Neural progenitor cell (in vitro differentiated cells): ENCODE measurements around the gene KRT1. TPM values are rescaled to one million over a fixed set of nuclear protein-coding genes. Genes with fewer than 3 reads are reported as not detected.

Experiments used
- DNase-seq: peaks from one replicate; pipeline ENCODE4 v3.0.0-alpha.2; 2016; ENCODE audit warnings: low spot score
- H2AFZ ChIP-seq: fragments of 200-600 bp; sonication (generic); replicated peaks from 2 replicates; pipeline ENCODE4 v1.6.1; 2016; ENCODE audit warnings: antibody characterized with exemption
- H3F3A ChIP-seq: fragments of 200-600 bp; sonication (generic); 2 replicates; pipeline ENCODE4 v1.6.1; 2016; ENCODE audit warnings: antibody characterized with exemption, low read depth
- H3K27ac ChIP-seq: fragments of 200-600 bp; sonication (generic); 2 replicates; pipeline ENCODE4 v1.5.1; 2016; ENCODE audit warnings: mild to moderate bottlenecking
- H3K27me3 ChIP-seq: fragments of 200-600 bp; sonication (generic); 2 replicates; pipeline ENCODE4 v1.6.1; 2016; ENCODE audit warnings: mild to moderate bottlenecking, moderate library complexity
- H3K36me3 ChIP-seq: fragments of 200-600 bp; sonication (generic); 2 replicates; pipeline ENCODE4 v1.5.1; 2016
- H3K4me1 ChIP-seq: fragments of 200-600 bp; sonication (generic); 2 replicates; pipeline ENCODE4 v1.6.1; 2016; ENCODE audit warnings: mixed run types
- H3K4me2 ChIP-seq: fragments of 200-600 bp; sonication (generic); 2 replicates; pipeline ENCODE4 v1.6.1; 2016
- H3K4me3 ChIP-seq: fragments of 200-600 bp; sonication (generic); 2 replicates; pipeline ENCODE4 v1.5.1; 2016
- H3K79me2 ChIP-seq: fragments of 200-600 bp; sonication (generic); 2 replicates; pipeline ENCODE4 v1.6.1; 2016; ENCODE audit warnings: low read depth
- H3K9ac ChIP-seq: fragments of 200-600 bp; sonication (generic); 2 replicates; pipeline ENCODE4 v1.6.1; 2016
- H3K9me3 ChIP-seq: fragments of 200-600 bp; sonication (generic); 2 replicates; pipeline ENCODE4 v1.5.1; 2016; ENCODE audit warnings: low read depth
- H4K20me1 ChIP-seq: fragments of 200-600 bp; sonication (generic); 2 replicates; pipeline ENCODE4 v1.6.1; 2016; ENCODE audit warnings: low read depth
- H3K27ac Mint-ChIP-seq: 3 replicates; pipeline ENCODE4 v1.8.0; 2021; ENCODE audit warnings: mixed read lengths
- H3K27me3 Mint-ChIP-seq: 2 replicates; pipeline ENCODE4 v1.8.0; 2022; ENCODE audit warnings: low read depth, mild to moderate bottlenecking, inconsistent platforms, moderate library complexity, mixed read lengths; ENCODE audit not compliant: insufficient read depth
- H3K36me3 Mint-ChIP-seq: 3 replicates; pipeline ENCODE4 v1.8.0; 2021; ENCODE audit warnings: mixed read lengths
- H3K4me1 Mint-ChIP-seq: 3 replicates; pipeline ENCODE4 v1.8.0; 2021; ENCODE audit warnings: mixed read lengths
- H3K4me3 Mint-ChIP-seq: 3 replicates; pipeline ENCODE4 v1.8.0; 2021; ENCODE audit warnings: mild to moderate bottlenecking, moderate library complexity, mixed read lengths
- H3K9me3 Mint-ChIP-seq: 3 replicates; pipeline ENCODE4 v1.8.0; 2020; ENCODE audit warnings: mixed read lengths
- CTCF ChIP-seq: fragments of 200-600 bp; sonication (generic); IDR thresholded peaks from 2 replicates; pipeline ENCODE4 v1.5.1; 2017; ENCODE audit warnings: antibody characterized with exemption, mild to moderate bottlenecking
- EZH2 ChIP-seq: fragments of 200-600 bp; sonication (generic); IDR thresholded peaks from 2 replicates; pipeline ENCODE4 v1.6.1; 2017; ENCODE audit warnings: antibody characterized with exemption, mild to moderate bottlenecking, moderate library complexity
- EZH2phosphoT487 ChIP-seq: fragments of 200-600 bp; sonication (generic); IDR thresholded peaks from 2 replicates; pipeline ENCODE4 v1.6.1; 2017; ENCODE audit warnings: antibody characterized with exemption
- total RNA-seq: library from RNA; depleted of rRNA; stranded (reverse); fragments of >200 nt; gene quantifications from 2 replicates; pipeline ENCODE4 v1.2.3, GENCODE V29; 2015; ENCODE audit warnings: low replicate concordance

Gene KRT1
- total RNA-seq, 1 donor from 2014 or later: not detected

GRCh38 chr12:52702338-52702737 is 22.1 kb upstream of the KRT1 start:
- TF ChIP-seq EZH2phosphoT487 (no peak), EZH2 (no peak), CTCF (no peak)
- H4K20me1 ChIP-seq: no peaks in the 10 kb centered on the region
- Mint-ChIP-seq H3K36me3 (no peaks in the 10 kb centered on the region), H3K27me3 (peaks cover 12% of the 10 kb centered on the region), H3K9me3 (no peaks in the 10 kb centered on the region), H3K27ac (no peak overlapping the region), H3K4me3 (no peak overlapping the region), H3K4me1 (peaks cover 7% of the 10 kb centered on the region)
- H3K79me2 ChIP-seq: no peaks in the 10 kb centered on the region
- DNase-seq: no peak
- H3F3A ChIP-seq: no peaks in the 10 kb centered on the region
- H3K9ac ChIP-seq: no peak overlapping the region
- peaks cover 20% of the 10 kb centered on the region for H3K27me3 ChIP-seq
- H3K4me1 ChIP-seq: peaks cover 5% of the 10 kb centered on the region
- no peaks in the 10 kb centered on the region for H3K36me3 ChIP-seq
- H3K4me3 ChIP-seq: no peak overlapping the region
- no peak overlapping the region for H2AFZ ChIP-seq
- no peaks in the 10 kb centered on the region for H3K9me3 ChIP-seq
- H3K27ac ChIP-seq: no peak overlapping the region
- no peak overlapping the region for H3K4me2 ChIP-seq

GRCh38 chr12:52701281-52701680 is 21.1 kb upstream of the KRT1 start:
- H3K9me3 ChIP-seq: no peaks in the 10 kb centered on the region
- H3K27me3 Mint-ChIP-seq: peaks cover 16% of the 10 kb centered on the region
- H3K4me1 ChIP-seq: peaks cover 5% of the 10 kb centered on the region
- H3K9ac ChIP-seq: no peak overlapping the region
- H4K20me1 ChIP-seq: no peaks in the 10 kb centered on the region
- H3K27ac ChIP-seq: no peak overlapping the region
- peaks cover 20% of the 10 kb centered on the region for H3K27me3 ChIP-seq
- TF ChIP-seq EZH2 (no peak), EZH2phosphoT487 (no peak), CTCF (no peak)
- no peaks in the 10 kb centered on the region for H3K36me3 Mint-ChIP-seq
- peaks cover 4% of the 10 kb centered on the region for H3K4me1 Mint-ChIP-seq
- H3K79me2 ChIP-seq: no peaks in the 10 kb centered on the region
- H3K4me3 ChIP-seq: no peak overlapping the region
- no peaks in the 10 kb centered on the region for H3K9me3 Mint-ChIP-seq
- no peak overlapping the region for H3K4me2 ChIP-seq
- no peak for DNase-seq
- H3K36me3 ChIP-seq: no peaks in the 10 kb centered on the region
- no peak overlapping the region for H3K27ac Mint-ChIP-seq
- H3F3A ChIP-seq: no peaks in the 10 kb centered on the region
- no peak overlapping the region for H3K4me3 Mint-ChIP-seq
- H2AFZ ChIP-seq: no peak overlapping the region

- Histone ChIP-seq H3K36me3 (no peaks in the 10 kb centered on the region), H2AFZ (no peak overlapping the region), H3K27me3 (peaks cover 20% of the 10 kb centered on the region), H3K79me2 (no peaks in the 10 kb centered on the region), H3K27ac (no peak overlapping the region), H4K20me1 (no peaks in the 10 kb centered on the region), H3K4me2 (no peak overlapping the region), H3F3A (no peaks in the 10 kb centered on the region), H3K9ac (no peak overlapping the region), H3K4me3 (no peak overlapping the region), H3K4me1 (peaks cover 5% of the 10 kb centered on the region), H3K9me3 (no peaks in the 10 kb centered on the region)
- no peak overlapping the region for H3K27ac Mint-ChIP-seq
- no peaks in the 10 kb centered on the region for H3K36me3 Mint-ChIP-seq
- no peak for DNase-seq
- no peak for TF ChIP-seq EZH2phosphoT487
- no peak for TF ChIP-seq CTCF
- TF ChIP-seq EZH2: no peak
- H3K4me3 Mint-ChIP-seq: no peak overlapping the region
- H3K27me3 Mint-ChIP-seq: peaks cover 17% of the 10 kb centered on the region
- H3K4me1 Mint-ChIP-seq: peaks cover 4% of the 10 kb centered on the region
- no peaks in the 10 kb centered on the region for H3K9me3 Mint-ChIP-seq
Measured at GRCh38 chr12:52699960-52700359, 19.8 kb upstream of the KRT1 start.
